Measurements from ENCODE around the gene DHRS7C. TPM values are rescaled to one million over a fixed set of nuclear protein-coding genes. Genes with fewer than 3 reads are reported as not detected.

DHRS7C gene
- total and polyA plus RNA-seq, 4 donors = 0.26 to 0.28 TPM; not detected in 2

DNA sequence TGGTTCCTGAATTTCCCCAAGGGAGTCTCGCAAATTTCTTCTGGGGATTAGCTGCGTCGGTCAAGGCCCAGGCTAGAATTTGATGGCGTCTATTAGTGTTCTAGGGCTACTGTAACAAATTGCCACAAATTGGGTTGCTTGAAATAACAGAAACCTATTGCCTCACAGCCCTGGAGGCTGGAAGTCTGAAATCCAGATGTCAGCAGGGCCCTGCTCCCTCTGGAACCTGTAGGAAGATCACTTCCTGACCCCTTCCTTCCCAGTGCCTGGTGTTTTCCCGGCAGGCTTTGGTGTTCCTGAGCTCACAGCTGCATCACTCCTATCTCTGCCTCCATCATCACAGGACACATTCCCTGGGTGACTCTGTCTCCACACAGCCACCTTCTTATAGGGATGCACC, 24.4 kb downstream of the DHRS7C start:
- DNase-seq (ENCODE audit: low spot score) = no peak
- Histone ChIP-seq H3K27me3 (ENCODE audit: control insufficient read depth in 4 of 4, insufficient read depth in 4 of 4, low read length in 3 of 4) (no peaks in the 10 kb centered on the region), H3K9me3 (ENCODE audit: control insufficient read depth in 4 of 4, low read length in 3 of 4) (no peaks in the 10 kb centered on the region), H3K4me1 (ENCODE audit: control insufficient read depth in 4 of 4, insufficient read depth in 4 of 4, low read length in 3 of 4) (no peaks in the 10 kb centered on the region), H3K27ac (ENCODE audit: low read depth in 1 of 2, low read length in 2 of 2) (no peak overlapping the region), H3K9ac (ENCODE audit: low read depth in 1 of 2, low read length in 2 of 2) (no peak overlapping the region), H3K36me3 (ENCODE audit: control insufficient read depth in 4 of 4, insufficient read depth in 3 of 4, low read depth in 1 of 4, low read length in 3 of 4) (no peaks in the 10 kb centered on the region), H3K4me3 (ENCODE audit: low read depth in 1 of 3, low read length in 3 of 3) (no peak overlapping the region)
- WGBS = 76% methylated on average over 5 of the region's 5 CpGs
- TF ChIP-seq JUND (IDR thresholded peaks at IDR 0.05) (no peak), NR2F2 (IDR thresholded peaks at IDR 0.05) (no peak), ZBTB33 (IDR thresholded peaks at IDR 0.05) (no peak), GABPA (IDR thresholded peaks at IDR 0.05 in 1 of 2, conservative IDR thresholded peaks at IDR 0.05 in 1 of 2) (no peak), TAF1 (conservative IDR thresholded peaks at IDR 0.05) (no peak), MAX (IDR thresholded peaks at IDR 0.05) (no peak), HNF4A (conservative IDR thresholded peaks at IDR 0.05) (no peak), SP1 (IDR thresholded peaks at IDR 0.05) (no peak), RAD21 (IDR thresholded peaks at IDR 0.05) (no peak), FOXA2 (IDR thresholded peaks at IDR 0.05) (no peak), RXRA (IDR thresholded peaks at IDR 0.05) (no peak), HNF4G (IDR thresholded peaks at IDR 0.05) (no peak), EGR1 (IDR thresholded peaks at IDR 0.05; ENCODE audit: low read depth in 2 of 2) (no peak)
- TF ChIP-seq, protein P1, sequence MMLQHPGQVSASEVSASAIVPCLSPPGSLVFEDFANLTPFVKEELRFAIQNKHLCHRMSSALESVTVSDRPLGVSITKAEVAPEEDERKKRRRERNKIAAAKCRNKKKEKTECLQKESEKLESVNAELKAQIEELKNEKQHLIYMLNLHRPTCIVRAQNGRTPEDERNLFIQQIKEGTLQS (IDR thresholded peaks at IDR 0.05) = no peak
- TF ChIP-seq, protein P2, sequence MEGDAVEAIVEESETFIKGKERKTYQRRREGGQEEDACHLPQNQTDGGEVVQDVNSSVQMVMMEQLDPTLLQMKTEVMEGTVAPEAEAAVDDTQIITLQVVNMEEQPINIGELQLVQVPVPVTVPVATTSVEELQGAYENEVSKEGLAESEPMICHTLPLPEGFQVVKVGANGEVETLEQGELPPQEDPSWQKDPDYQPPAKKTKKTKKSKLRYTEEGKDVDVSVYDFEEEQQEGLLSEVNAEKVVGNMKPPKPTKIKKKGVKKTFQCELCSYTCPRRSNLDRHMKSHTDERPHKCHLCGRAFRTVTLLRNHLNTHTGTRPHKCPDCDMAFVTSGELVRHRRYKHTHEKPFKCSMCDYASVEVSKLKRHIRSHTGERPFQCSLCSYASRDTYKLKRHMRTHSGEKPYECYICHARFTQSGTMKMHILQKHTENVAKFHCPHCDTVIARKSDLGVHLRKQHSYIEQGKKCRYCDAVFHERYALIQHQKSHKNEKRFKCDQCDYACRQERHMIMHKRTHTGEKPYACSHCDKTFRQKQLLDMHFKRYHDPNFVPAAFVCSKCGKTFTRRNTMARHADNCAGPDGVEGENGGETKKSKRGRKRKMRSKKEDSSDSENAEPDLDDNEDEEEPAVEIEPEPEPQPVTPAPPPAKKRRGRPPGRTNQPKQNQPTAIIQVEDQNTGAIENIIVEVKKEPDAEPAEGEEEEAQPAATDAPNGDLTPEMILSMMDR (IDR thresholded peaks at IDR 0.05; ENCODE audit: low read depth, low read length, missing input control) = no peak
- TF ChIP-seq, protein P3, sequence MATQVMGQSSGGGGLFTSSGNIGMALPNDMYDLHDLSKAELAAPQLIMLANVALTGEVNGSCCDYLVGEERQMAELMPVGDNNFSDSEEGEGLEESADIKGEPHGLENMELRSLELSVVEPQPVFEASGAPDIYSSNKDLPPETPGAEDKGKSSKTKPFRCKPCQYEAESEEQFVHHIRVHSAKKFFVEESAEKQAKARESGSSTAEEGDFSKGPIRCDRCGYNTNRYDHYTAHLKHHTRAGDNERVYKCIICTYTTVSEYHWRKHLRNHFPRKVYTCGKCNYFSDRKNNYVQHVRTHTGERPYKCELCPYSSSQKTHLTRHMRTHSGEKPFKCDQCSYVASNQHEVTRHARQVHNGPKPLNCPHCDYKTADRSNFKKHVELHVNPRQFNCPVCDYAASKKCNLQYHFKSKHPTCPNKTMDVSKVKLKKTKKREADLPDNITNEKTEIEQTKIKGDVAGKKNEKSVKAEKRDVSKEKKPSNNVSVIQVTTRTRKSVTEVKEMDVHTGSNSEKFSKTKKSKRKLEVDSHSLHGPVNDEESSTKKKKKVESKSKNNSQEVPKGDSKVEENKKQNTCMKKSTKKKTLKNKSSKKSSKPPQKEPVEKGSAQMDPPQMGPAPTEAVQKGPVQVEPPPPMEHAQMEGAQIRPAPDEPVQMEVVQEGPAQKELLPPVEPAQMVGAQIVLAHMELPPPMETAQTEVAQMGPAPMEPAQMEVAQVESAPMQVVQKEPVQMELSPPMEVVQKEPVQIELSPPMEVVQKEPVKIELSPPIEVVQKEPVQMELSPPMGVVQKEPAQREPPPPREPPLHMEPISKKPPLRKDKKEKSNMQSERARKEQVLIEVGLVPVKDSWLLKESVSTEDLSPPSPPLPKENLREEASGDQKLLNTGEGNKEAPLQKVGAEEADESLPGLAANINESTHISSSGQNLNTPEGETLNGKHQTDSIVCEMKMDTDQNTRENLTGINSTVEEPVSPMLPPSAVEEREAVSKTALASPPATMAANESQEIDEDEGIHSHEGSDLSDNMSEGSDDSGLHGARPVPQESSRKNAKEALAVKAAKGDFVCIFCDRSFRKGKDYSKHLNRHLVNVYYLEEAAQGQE (IDR thresholded peaks at IDR 0.05) = no peak

DNA sequence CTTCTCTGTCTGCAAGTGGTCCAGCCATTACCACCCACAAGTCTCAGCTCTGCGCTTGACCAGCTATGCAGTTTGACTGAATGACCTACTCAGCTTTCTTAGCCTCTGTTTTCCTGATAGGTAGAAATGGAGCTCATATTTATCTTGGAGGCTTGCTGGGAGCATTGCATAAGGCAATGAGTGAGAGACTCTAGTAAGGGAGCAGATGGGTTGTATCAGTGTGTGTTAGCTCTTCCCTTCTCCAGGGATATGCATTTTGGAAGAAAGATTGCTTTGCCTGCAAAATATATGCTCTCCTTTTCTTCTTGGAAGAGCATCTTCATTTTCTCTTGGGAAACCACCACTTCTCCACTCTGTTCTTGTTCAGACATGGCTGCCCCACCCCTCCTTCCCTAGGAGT, 26.1 kb downstream of the DHRS7C start:
- no peaks in the 10 kb centered on the region for H3K4me1 ChIP-seq (ENCODE audit: control insufficient read depth in 4 of 4, insufficient read depth in 4 of 4, low read length in 3 of 4)
- no peaks in the 10 kb centered on the region for H3K27me3 ChIP-seq (ENCODE audit: control insufficient read depth in 4 of 4, insufficient read depth in 4 of 4, low read length in 3 of 4)
- H3K9ac ChIP-seq (ENCODE audit: low read depth in 1 of 2, low read length in 2 of 2) = no peak overlapping the region
- TF ChIP-seq JUND (IDR thresholded peaks at IDR 0.05) (no peak), HNF4G (IDR thresholded peaks at IDR 0.05) (no peak), RAD21 (IDR thresholded peaks at IDR 0.05) (no peak), FOXA1 (IDR thresholded peaks at IDR 0.05) (no peak), RXRA (IDR thresholded peaks at IDR 0.05) (no peak), FOXA2 (IDR thresholded peaks at IDR 0.05) (no peak), EGR1 (IDR thresholded peaks at IDR 0.05; ENCODE audit: low read depth in 2 of 2) (no peak), ZBTB33 (IDR thresholded peaks at IDR 0.05) (no peak), TAF1 (conservative IDR thresholded peaks at IDR 0.05) (no peak), NR2F2 (IDR thresholded peaks at IDR 0.05) (no peak), HNF4A (conservative IDR thresholded peaks at IDR 0.05) (no peak), GABPA (IDR thresholded peaks at IDR 0.05 in 1 of 2, conservative IDR thresholded peaks at IDR 0.05 in 1 of 2) (no peak), YY1 (IDR thresholded peaks at IDR 0.05) (no peak), SP1 (IDR thresholded peaks at IDR 0.05) (no peak)
- TF ChIP-seq, protein P3 (IDR thresholded peaks at IDR 0.05) = no peak
- no peak for DNase-seq (ENCODE audit: low spot score)
- H3K27ac ChIP-seq (ENCODE audit: low read depth in 1 of 2, low read length in 2 of 2) = no peak overlapping the region
- H3K4me3 ChIP-seq (ENCODE audit: low read depth in 1 of 3, low read length in 3 of 3) = no peak overlapping the region
- WGBS = 88% methylated on average over 1 of the region's 1 CpG
- H3K36me3 ChIP-seq (ENCODE audit: control insufficient read depth in 4 of 4, insufficient read depth in 3 of 4, low read depth in 1 of 4, low read length in 3 of 4) = no peaks in the 10 kb centered on the region
- no peaks in the 10 kb centered on the region for H3K9me3 ChIP-seq (ENCODE audit: control insufficient read depth in 4 of 4, low read length in 3 of 4)
